Measurements from ENCODE around the gene VCAN.

- TF ChIP-seq SETDB1 (IDR thresholded peaks at IDR 0.05; ENCODE audit: insufficient read length, low read length) (no peak), CTCF (tag by site-specific recombination; IDR thresholded peaks at IDR 0.05) (no peak), PATZ1 (tag by site-specific recombination; IDR thresholded peaks at IDR 0.05) (no peak), ZNF184 (tag by site-specific recombination; IDR thresholded peaks at IDR 0.05) (no peak), ZNF670 (tag by site-specific recombination; IDR thresholded peaks at IDR 0.05; ENCODE audit: low read depth) (no peak), SCRT2 (tag by site-specific recombination; IDR thresholded peaks at IDR 0.05) (no peak)
Measured at GRCh38 chr5:83472213-83472507, 616 bp downstream of the VCAN start.

All from HEK293 (cell line).